SU-DHL-6 (cell line): ENCODE results near the gene ART3.

Experiments
- EZH2phosphoT487 ChIP-seq: fragments of 200-600 bp; sonication (generic), shearing (Covaris generic); conservative IDR thresholded peaks from 2 replicates; pipeline ENCODE4 v1.6.1; 2018; ENCODE audit warnings: mild to moderate bottlenecking, antibody characterized with exemption, low read length, moderate library complexity, mixed read lengths
- TF ChIP-seq, protein P1 (sequence below): fragments of 200-600 bp; sonication (generic); IDR thresholded peaks from one replicate; pipeline ENCODE4 v1.5.1; 2017; ENCODE audit warnings: antibody characterized with exemption, mild to moderate bottlenecking, low read length, moderate library complexity; ENCODE audit not compliant: insufficient read depth, poor library complexity, severe bottlenecking

DNA sequence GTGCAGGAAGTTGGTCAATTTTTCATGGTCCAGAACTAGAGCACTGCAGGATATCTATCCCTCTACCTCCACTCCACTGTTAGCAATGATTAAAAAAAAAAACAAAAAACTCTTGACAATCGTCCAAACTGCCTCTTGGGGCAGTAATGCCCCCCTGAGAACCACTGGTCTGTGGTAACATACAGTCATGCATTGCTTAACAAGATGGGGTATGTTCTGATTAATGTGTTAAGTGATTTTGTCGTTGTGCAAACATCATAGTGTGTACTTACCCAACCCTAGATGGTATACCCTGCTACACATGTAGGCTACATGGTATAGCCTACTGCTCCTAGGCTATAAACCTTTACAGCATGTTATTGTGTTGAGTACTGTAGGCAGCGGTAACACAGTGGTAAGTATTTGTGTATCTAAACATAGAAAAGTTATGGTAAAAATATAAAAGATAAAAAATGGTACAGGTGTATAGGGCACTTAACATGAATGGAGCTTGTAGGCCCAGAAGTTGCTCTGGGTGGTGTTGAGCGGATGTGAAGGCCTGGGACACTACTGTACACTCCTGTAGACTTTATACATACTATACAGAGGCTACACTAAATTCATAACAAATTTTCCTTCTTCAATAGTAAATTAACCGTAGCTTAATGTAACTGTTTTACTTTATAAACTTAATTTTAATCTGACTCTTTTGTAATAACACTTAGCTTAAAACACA, 34.1 kb downstream of the ART3 start:
- TF ChIP-seq, protein P1, sequence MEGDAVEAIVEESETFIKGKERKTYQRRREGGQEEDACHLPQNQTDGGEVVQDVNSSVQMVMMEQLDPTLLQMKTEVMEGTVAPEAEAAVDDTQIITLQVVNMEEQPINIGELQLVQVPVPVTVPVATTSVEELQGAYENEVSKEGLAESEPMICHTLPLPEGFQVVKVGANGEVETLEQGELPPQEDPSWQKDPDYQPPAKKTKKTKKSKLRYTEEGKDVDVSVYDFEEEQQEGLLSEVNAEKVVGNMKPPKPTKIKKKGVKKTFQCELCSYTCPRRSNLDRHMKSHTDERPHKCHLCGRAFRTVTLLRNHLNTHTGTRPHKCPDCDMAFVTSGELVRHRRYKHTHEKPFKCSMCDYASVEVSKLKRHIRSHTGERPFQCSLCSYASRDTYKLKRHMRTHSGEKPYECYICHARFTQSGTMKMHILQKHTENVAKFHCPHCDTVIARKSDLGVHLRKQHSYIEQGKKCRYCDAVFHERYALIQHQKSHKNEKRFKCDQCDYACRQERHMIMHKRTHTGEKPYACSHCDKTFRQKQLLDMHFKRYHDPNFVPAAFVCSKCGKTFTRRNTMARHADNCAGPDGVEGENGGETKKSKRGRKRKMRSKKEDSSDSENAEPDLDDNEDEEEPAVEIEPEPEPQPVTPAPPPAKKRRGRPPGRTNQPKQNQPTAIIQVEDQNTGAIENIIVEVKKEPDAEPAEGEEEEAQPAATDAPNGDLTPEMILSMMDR = no peak
- TF ChIP-seq EZH2phosphoT487 = no peak
